Keratinocyte (primary cell): Measurements from ENCODE around the gene PRKAR1A.

ENCODE experiments used
- EZH2 ChIP-seq: IDR thresholded peaks from one replicate; pipeline ENCODE4 v1.6.1; 2012; ENCODE audit warnings: inconsistent platforms, mild to moderate bottlenecking, low read length, moderate library complexity
- TF ChIP-seq, protein P1 (sequence below), 3 experiments: IDR thresholded peaks in 1 of 3; conservative IDR thresholded peaks in 1 of 3; optimal IDR thresholded peaks in 1 of 3; 2 replicates in 2 of 3; 3 replicates in 1 of 3; pipeline versions ENCODE3 to v1.5.1; 2011; ENCODE audit warnings: low read length in 3 of 3, mild to moderate bottlenecking in 3 of 3, moderate library complexity in 2 of 3, control low read depth in 1 of 3, inconsistent platforms in 1 of 3; ENCODE audit not compliant: insufficient read depth in 2 of 3; ENCODE audit errors: extremely low read depth in 1 of 3

DNA sequence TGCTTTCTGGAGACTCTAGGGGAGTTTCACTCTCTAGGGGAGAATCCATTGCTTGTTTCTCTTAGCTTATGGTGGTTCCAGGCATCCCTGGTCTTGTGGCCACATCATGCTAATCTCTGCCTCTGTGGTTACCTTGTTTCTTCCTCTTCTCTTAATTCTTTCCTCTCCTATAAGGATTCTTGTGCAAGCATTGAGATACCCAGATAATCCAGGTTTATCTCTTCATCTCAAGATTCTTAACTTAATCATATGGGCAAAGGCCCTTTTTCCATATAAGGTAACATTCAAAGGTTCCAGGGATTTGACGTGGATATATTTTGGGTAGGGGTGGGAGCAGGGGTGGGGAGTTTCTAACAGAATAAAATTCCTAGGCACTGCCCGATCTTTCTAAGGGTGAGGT, 56.4 kb downstream of the PRKAR1A start:
- TF ChIP-seq, protein P1, sequence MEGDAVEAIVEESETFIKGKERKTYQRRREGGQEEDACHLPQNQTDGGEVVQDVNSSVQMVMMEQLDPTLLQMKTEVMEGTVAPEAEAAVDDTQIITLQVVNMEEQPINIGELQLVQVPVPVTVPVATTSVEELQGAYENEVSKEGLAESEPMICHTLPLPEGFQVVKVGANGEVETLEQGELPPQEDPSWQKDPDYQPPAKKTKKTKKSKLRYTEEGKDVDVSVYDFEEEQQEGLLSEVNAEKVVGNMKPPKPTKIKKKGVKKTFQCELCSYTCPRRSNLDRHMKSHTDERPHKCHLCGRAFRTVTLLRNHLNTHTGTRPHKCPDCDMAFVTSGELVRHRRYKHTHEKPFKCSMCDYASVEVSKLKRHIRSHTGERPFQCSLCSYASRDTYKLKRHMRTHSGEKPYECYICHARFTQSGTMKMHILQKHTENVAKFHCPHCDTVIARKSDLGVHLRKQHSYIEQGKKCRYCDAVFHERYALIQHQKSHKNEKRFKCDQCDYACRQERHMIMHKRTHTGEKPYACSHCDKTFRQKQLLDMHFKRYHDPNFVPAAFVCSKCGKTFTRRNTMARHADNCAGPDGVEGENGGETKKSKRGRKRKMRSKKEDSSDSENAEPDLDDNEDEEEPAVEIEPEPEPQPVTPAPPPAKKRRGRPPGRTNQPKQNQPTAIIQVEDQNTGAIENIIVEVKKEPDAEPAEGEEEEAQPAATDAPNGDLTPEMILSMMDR (optimal IDR thresholded peaks at IDR 0.05 in 1 of 3, IDR thresholded peaks at IDR 0.05 in 1 of 3, conservative IDR thresholded peaks at IDR 0.05 in 1 of 3; ENCODE audit: extremely low read depth in 1 of 3, insufficient read depth in 2 of 3, low read length in 3 of 3): no peak
- no peak for TF ChIP-seq EZH2
